NCI-H524 (cell line): ENCODE data around the gene KLF15.

Source experiments
- DNase-seq, 2 experiments: peaks; one replicate each; lab custom pipeline; 2025; lab: John Stamatoyannopoulos, UW

Gene KLF15

DNA sequence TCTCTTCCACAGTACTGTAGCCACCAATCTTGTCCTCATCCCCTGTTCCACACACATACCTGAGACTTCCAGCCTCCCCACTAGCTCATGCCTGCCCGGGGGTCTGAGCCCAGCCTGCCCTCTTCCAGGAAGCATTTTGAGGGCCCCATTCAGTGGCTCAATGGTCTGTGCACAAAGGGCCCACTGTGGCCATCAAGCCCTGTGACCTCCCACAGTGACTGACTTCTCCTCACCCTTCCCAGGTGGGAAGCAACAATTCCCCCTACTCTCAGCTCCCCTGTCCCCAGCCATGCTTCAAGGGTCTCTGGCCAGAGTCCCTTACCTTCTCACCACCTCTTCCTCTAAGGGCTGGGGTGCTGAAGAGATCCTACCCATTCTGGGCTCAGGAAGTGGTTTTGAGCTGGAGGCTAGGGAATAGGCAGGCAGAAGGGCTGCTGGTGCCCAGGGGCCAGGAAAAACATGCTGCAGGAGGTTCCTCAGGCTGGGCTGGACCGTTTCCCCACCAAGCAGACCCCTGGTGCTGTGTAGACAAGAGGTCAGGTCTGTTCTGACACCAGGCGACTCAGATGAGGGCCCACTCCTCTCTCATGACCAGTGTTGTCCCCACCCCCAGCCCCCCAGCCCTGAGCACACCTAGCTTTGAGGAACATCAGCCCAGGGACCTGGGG lies 3.0 kb upstream of the KLF15 start:
- DNase-seq = no peak

DNA sequence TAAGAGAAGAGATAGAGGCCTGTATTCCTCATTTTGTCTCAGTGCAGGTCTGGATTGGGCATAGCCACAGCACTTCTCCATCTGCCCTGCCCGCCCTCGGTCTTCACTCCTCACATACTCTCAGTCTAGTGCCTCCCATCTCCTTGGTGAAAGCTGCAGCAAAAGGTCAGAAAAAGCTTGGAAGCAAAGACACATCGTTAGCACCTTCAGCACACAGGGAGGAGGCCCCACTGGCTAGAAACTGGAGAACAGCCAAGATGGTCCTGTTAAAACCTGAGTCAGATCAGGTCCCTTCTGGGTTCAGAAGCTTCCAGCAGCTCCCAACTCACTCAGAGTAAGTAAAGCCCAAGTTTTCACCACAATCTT lies 1.6 kb upstream of the KLF15 start:
- DNase-seq = no peak

DNA sequence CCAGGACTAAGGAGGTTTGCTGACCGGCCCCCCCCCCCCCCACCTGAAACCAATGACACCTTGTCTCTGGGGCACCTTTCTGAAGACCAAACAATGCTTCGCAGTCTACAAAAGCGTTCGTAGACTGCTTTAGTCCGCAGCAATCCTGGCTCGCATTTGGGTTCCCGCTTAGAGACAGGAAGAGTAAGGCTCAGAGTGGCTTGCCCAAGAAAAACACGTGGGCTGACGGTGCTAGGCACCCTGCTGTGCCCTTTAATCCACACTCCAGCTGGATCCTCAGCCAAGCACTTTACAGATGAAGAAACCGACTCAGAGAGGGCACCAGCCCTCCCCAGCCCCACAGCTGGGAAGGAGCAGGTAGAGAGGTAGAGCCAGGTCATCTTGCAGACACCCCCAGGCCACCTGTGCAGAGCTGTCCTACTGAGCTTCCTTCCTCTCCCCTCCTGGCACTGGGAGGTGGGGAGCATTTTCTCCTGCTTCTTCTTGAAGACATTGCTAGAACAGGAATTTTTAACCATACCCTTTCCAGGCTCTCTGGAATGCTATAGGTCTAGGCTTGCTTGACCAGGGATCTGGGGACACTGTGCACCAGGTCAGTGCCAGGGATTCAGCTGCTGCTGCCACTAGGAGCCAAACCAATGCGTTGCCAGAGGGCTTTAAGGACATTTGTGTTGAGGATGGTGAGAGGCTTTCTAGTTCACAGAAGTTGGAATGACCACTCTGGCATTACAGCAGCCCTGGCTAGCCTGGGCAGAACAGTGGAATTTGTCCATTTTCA lies 1.0 kb upstream of the KLF15 start:
- peak; percentile 87 to 93 for DNase-seq

DNA sequence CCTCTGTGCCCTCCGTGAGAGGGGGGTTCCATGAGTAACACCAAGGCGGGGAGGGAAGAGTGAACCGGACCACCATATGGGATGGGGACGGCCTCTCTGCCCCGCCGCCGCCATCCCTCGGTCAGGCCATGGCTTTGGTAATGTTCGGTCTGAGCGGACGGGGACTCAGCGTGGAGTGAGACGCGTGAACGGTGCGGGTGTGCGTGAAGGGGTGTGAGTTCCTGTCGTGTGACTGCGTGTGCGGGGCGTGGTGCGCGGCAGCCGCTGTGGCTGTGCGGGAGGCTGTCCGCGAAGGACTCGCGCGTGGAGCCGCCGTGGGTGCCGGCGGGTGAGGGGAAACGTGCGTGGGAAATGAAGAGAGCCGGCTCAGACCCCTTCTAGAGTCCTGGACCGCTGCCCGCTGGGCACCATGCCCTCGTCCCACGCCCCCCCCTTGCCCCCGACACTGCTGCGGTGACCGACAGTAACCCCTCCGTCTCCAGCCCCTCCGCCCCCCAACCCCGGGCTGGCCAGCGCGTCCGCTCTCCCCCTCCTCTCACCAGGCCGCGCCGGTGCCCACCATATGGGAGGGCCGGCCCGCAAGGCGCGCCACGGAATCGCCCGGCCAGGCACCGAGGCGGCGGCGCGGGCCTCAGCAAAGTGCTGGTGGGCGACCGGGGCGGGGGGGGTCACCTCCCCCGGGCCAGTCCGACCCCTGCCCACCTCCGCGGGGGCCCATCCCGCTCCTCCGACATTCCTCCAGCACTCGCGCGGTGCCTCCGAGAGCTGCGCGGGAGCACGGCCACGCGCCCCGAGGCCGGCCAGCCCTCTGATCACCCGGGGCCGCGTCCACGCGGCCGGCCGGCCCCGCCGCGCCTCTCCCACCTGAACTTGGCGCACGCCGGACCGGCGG lies 589 bp downstream of the KLF15 start:
- DNase-seq = no peak

DNA sequence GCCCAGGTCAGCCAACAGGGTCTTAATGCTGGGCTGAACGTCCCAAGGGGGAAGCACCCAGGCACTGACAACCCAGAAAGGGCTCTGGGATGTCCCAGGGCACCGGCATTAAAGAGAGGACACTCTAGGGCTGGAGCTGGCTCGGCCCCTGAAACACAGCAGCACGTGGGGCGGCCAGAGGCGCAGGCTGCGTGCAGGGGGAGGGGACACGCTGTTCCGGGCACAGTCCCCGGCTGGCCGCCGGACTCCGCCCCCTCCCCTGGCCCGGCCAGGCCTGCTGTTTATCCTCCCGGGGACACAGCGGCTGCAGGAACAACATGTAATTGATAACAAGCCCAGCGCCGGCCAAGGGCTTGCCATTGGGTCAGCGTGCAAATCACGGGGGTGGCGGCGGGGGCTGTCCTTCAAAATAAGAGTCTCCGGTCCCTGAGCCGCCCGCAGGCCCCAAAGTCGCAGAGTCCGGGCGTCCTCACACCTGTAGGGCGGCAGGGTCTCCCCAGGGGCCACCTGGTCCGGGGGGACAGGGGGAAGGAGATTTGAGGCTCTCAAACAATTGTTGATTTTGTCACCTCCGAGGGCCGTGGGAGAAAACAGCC lies 1.3 kb downstream of the KLF15 start:
- peak; percentile 31 to 66 for DNase-seq

DNA sequence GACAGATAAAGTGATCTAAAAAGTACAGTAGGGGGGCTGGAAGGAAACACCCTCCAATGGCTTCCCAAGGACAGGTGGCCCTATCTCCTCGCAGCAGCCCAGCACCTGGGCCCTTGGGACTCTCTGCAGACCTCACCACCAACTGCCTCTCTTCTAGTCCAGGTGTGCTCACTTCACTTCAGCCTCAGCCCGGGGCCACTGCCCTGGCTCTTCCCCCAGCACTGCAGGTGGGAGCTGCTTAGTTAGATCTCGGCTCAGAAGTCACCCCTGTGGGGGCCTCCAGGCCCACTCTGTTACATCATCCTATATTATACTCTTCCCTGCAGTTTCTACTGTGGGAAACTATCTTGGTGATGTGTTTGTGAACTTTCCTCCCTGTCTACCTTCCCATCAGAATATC lies 2.0 kb downstream of the KLF15 start:
- no peak for DNase-seq

DNA sequence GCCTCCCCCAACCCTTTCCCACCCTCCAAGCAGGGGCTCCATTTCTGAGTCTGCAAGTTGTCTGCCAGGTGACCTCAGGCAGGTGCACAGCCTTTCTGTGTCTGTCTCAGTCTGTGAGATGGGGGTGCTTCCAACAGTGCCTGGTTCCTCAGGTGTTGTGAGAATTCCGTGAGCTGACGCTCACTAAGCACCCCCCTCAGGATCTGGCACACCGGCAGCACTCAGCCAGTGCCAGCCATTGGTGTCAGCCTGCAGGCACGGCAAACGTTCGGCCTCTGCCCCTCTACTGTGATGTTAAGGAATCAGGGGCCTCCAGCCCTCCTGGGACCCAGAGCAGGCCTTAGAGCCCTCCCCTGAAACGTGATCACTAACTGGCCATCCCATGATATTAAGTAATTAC lies 2.4 kb downstream of the KLF15 start:
- no peak for DNase-seq

DNA sequence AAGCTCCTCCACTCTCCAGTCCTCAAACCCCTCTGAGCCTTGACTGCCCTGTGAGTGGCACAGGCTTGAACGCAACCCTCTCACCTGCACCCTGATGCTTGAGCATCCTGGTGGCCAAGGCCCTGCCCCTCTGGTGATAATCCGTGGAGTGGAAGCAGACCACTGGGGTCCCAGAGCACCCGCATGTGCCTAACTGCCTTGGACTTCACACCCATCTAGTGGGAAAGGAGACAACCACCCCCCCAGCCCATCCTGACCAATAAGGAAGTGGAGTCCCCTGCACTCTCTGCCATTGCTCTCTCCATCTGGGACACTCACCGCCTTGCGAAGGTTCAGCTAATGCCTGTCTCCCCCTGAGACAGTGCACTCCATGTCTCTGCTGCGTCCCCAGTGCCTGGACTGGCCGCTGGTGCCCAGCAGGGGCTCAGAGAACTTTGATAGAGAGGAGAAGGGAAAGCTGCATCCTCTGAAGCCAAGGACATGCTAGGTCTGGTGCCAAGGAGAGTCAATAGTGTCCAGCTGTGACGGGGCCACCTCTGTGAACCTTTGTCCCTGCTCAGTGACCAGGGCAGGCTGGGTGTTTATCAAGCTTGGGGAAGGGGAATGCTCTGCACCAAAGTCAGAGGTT lies 3.4 kb downstream of the KLF15 start:
- DNase-seq = no peak

DNA sequence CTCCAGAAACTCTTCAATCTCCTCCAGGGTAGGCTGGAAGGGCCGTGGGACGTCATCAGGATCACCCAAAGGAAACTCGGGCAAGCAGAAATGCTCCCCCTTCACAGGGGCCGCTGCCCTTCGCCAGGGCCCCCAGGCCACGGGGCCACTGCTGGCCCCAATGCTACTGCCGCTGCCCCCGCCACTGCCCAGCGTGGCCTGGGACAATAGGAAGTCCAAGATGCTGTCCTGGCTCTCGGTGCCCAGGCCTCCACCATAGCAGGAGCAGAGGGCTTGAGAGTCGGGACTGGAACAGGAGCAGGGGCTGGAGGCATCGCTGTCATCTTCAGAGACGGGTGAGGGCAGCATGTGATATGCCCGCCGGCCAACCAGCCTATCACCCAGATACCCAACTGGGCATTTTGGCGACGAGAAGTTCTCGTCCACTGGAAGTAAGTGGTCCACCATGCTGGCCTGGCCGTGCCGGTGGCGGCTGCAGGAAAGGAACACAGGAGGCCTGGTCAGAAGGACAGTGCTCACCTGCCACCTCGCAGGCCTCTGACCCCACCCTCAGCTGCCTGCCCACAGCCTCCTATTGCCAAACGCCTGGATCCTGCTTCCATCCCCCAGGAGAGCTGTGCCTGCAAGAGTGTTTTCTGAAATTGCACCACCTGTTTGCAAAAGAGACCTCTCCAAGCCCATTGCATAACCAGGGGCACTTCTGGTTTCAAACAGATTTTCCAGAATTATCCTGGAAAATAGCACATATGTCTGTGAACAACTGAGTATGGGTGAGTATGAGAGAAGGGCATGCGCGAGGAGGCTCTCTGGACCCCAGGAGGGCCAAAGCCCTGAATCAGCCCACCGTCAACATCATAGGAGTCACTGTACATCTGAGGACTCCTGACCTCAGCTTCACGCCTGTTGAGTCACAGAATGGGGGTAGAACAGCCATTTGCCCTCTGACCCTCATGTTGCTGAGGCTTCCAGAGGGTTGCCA lies 4.4 kb downstream of the KLF15 start:
- DNase-seq = no peak

DNA sequence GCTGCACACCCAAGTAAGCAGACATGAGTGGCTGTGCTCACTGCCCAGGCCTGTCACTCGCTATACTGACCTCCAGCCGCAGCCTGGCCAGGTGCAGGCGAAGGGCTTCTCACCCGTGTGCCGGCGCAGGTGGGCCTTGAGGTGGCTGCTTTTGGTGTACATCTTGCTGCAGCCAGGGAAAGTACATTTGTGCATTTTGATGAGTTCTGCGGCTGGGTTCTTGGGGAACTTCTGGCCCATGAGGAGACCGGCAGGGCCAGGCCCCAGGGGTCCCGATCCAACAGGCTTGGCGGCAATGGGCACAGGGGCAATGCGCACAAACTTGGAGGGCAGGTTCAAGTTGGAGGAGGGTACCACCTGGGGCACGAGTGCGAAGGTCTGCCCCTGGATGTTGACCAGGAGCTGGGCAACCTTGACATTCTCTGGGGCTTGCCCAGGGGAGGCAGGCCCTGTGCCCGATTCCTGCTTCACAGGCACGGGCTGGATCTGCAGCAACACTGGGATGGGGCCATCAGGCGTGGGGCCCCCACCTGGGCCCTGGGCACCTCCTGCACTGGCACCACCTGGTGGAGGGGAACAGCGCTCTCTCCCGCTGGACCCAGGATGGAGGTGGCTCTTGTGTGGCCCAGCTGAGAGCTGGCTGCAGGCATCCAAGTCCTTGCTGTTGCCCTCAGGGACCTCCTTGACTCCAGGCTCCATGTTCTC lies 5.3 kb downstream of the KLF15 start:
- DNase-seq = no peak

DNA sequence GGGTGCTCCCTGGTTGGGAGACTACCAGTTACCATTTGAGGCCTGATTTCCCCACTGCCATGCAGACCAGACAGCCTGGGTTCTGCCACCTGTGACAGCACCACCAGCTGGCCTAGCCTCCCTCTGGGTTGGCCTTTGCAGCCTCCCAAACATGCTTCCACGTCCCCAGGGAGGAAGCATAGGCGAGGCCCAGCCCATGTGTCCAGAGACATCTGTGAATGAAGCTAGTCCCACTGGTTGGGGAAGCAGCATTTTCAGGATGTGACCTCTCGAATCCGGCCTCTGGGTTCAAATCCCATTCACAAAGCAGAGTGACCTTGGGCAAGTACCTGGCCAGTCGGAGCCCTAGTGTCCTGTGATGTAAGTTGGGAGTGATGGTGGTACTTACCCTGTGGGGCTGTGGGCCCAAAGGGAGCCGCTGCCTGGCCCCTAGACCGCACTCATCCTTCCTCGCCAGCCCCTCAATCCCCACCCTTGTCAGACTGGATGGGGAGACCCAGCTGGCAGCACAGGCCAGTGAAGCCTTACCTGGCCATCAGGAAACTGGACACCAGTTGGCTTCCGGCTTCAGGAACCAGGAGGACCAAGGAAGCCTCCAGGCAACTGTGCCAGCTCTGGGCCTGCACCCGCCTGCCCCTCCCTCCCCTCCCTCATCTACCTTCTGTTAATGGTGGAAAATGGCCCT lies 6.0 kb downstream of the KLF15 start:
- peak in 1 of 2 experiments; percentile 30 for DNase-seq

DNA sequence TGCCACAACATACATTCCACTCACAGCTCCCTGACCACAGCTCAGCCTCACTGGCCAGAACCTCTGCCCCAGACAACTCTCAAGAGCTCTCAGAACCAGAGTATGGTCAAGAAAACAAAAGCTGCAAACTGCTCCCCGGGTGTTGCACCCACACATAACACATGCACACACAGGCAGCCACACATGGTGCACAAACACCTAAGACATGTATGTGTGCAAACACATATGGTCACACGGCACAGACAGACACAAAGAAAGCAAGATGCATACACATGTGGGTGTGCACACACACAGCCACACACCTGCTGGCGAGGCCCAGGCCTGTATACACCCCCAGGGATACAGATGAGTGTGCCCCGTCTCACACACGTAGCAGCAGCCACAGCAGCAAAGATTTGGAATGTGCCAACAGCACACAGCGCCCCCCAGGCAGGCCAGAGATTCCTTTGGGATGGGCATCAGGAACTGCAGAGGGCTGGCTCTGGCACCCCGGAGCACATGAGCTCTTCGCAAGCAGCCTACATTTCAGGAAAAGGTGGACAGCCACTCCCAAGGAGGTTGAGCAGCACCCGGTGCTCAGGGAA lies 6.6 kb downstream of the KLF15 start:
- DNase-seq = no peak

DNA sequence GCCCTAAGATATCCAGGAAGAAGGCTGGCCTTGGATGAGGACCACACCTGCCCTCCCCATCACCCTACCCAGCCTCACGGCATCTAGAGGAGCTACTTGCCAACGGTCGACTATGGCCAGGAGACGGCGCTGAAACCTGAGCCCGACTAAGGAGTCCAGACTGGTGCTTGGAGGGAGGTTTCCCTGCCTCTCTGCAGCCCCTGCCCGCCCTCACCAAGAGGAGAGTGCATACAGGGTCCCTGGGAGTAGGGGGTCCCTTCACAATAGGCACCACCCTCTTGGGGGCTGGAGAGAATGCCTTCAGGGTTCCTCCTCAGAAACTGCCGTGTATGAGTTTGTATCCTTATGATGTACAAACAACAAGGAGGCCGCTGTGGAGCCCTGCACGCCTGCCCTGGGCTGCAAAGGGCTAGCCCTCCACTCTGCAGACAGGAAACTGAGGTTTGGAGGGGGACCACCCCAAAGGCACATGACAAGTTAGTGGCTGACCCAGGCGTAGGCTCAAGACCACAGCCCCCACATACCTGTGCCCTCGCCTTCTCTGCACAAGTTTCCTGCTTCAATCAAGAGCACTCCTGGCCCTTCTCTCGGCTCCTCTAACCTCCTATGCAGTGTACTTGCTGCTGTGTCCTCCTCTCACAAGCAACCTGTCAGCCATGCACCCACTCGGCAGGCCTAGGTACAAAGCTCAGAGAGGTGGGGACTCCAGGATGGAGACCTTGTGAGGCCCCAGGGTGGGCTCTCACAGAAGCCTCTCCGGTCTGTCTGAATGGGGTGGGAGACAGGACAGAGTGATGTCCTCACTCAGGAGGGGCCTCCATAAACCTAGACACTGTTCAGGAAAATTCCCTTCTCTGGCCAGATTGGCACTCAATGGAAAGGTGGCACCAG lies 7.4 kb downstream of the KLF15 start:
- DNase-seq = no peak

DNA sequence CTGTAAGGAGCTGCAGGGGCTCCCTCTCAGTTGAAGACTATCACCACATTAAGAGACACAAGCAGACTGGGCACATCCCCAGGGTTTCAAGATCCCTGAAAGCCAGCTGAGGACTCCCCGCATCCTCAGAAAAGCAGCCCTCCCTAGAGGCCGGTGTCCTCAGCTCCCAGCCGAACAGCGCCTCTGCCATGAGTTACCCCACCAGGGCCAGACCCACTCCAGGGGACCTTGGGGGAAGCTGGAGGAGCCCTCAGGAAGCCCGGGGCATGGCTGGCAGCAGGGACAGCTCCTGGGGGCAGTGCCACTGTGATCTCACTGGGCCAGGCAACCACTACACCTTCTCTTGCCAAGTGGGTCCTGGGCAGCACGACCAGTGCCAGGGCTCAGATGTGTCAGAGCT lies 8.1 kb downstream of the KLF15 start:
- no peak for DNase-seq

DNA sequence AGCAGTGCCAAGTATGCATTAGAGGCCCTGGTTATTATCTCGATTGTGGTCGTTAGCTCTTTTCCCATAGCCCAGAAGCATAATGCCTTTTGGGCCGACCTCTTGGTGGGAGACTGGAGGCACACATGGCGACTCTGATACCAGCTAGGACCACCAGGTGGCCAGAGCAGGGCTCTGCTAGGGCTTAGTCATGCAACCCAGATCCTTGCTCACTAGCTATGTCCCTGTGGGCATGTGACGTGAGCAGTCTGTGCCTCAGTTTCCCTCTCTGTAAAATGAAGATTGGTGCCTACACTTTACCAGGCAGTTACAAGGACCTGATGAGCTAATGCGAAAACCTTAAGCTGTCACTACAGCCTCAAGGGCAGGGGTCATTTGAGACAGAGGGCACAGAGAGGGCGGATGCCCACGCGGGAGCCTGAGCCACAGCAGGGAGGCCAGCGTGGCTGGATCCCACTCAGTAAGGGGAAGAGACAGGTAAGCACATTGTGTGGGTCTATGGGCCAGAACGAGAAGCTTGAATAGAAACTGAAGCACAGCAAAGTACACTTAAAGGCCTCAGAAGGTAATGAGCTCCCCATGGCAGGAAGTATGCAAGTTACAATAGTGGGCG lies 8.8 kb downstream of the KLF15 start:
- no peak for DNase-seq

DNA sequence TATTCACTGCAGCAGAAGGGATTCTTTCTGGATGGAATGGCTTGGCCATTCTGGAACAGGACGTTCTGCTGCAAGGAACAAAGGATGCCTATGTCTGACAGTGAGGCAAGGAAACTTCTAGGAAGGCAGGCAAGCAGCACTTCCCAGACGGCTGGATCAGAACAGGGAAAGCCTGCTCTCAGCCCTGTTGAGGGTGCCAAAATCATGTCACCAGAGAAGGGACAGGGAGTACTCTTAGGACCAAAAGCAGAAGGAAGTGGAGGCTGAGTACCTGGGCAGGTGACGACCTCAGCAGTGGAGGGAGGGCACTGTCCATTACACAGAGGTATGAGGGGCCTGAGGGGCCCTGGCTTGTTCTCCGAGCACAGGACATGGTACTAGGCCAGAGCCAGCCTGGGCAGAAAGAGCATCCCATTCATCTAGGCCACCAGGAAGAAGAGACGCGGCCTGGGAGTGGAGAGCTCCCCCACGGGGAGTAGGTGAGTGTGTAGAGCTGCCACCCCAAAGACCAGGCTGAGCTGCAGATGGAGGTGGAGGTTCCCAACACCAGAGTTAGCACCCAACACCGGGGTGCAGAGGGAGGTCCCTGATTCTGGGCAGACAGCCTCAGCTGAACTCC lies 9.6 kb downstream of the KLF15 start:
- no peak for DNase-seq

DNA sequence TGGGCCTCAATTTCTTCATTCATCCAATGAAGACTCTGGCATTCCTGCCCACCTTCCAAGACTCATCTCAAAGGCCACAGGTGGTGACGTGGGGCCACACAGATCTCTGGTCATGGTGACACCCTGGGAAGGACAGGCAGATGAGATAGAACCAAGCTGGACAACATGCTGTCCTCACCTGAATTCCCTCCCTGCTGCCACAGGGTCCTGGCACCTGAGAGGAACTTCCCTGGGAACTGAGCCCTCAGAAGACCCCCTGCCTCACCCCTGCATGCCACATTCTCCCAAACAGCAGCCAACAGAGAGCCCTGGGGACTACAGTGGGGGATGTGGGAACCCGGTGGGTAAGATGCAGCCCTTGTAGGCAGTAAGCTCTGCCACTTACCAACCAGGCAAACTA lies 10.7 kb downstream of the KLF15 start:
- no peak for DNase-seq
